Measurements from ENCODE around the gene FRMD4B.

GRCh38 chr3:69332934-69333333 lies 53.0 kb downstream of the FRMD4B start:
- TF ChIP-seq CTCF (IDR thresholded peaks at IDR 0.05): no peak
- no peak for TF ChIP-seq EZH2phosphoT487 (IDR thresholded peaks at IDR 0.05)
- TF ChIP-seq EZH2 (IDR thresholded peaks at IDR 0.05): no peak

Measured in neural progenitor cell (in vitro differentiated cells).